Occipital lobe (tissue), 3 donors: ENCODE data around the gene SEC16B. TPM values are rescaled to one million over a fixed set of nuclear protein-coding genes. Genes with fewer than 3 reads are reported as not detected.

Experiments
- DNase-seq: peaks from one replicate; lab custom pipeline; 2025; lab: John Stamatoyannopoulos, UW
- small RNA-seq: library from RNA; depleted of rRNA; stranded (forward); fragments of <200 nt; gene quantifications from one replicate; pipeline ENCODE3, GENCODE V24; 2014
- total RNA-seq: library from RNA; depleted of rRNA; stranded (reverse); fragments of >200 nt; gene quantifications from one replicate; pipeline ENCODE4 v1.2.3, GENCODE V29; 2014

SEC16B gene
- total RNA-seq, 1 donor from 2014 or later, result 0.78 TPM

GRCh38 chr1:177909416-177909815 lies 60.4 kb downstream of the SEC16B start:
- DNase-seq, result no peak

- DNase-seq, result no peak
Observed at GRCh38 chr1:177907000-177907399, 62.9 kb downstream of the SEC16B start.

GRCh38 chr1:177905686-177906085 lies 64.2 kb downstream of the SEC16B start:
- DNase-seq, result no peak

GRCh38 chr1:177902266-177902665 lies 67.6 kb downstream of the SEC16B start:
- no peak for DNase-seq

GRCh38 chr1:177897998-177898654 lies 71.7 kb downstream of the SEC16B start:
- no peak for DNase-seq

- DNase-seq, result no peak
Observed at GRCh38 chr1:177897281-177897997, 72.4 kb downstream of the SEC16B start.

Small RNA genes within 50 kb of the gene (small RNA-seq; reads per million reads assigned to genes)
- gene AL359075.1, result not detected

Other genes starting within 250 kb of the SEC16B start
- 41.8 TPM for gene RASAL2, start 124.0 kb upstream of the SEC16B start, total RNA-seq